Astrocyte (in vitro differentiated cells and primary cell): Measurements from ENCODE around the gene RPL9. TPM values are rescaled to one million over a fixed set of nuclear protein-coding genes. Genes with fewer than 3 reads are reported as not detected.
A peak's percentile ranks its signal among the peaks of the same experiment; 100 is the strongest.

Source experiments
- DNase-seq: peaks from one replicate; pipeline ENCODE4 v3.0.0-alpha.2; 2010; ENCODE audit warnings: low read depth
- FAIRE-seq: peaks from 2 replicates; lab custom pipeline; 2011; peaks lifted over from hg19 to GRCh38; lab: Jason Lieb, UNC
- H2AFZ ChIP-seq: 2 replicates; pipeline ENCODE4 v1.6.0; 2012; ENCODE audit warnings: low read depth, low read length, inconsistent platforms
- H3K27ac ChIP-seq: 2 replicates; pipeline ENCODE4 v1.5.1; 2011; ENCODE audit warnings: low read depth, low read length, inconsistent platforms
- H3K27me3 ChIP-seq: 2 replicates; pipeline ENCODE4 v1.6.0; 2011; ENCODE audit warnings: low read length, inconsistent platforms; ENCODE audit not compliant: insufficient read depth
- H3K36me3 ChIP-seq: 2 replicates; pipeline ENCODE4 v1.5.1; 2011; ENCODE audit warnings: low read length, inconsistent platforms; ENCODE audit not compliant: insufficient read depth
- H3K4me1 ChIP-seq: 2 replicates; pipeline ENCODE4 v1.5.1; 2011; ENCODE audit warnings: low read length, inconsistent platforms; ENCODE audit not compliant: insufficient read depth
- H3K4me2 ChIP-seq: 2 replicates; pipeline ENCODE4 v1.6.0; 2012; ENCODE audit warnings: low read length, inconsistent platforms
- H3K4me3 ChIP-seq: 2 replicates; pipeline ENCODE4 v1.5.1; 2011; ENCODE audit warnings: low read depth, mild to moderate bottlenecking, low read length, inconsistent platforms; ENCODE audit not compliant: insufficient read depth
- H3K79me2 ChIP-seq: 2 replicates; pipeline ENCODE4 v1.6.0; 2012; ENCODE audit warnings: mild to moderate bottlenecking, low read length, inconsistent platforms; ENCODE audit not compliant: insufficient read depth
- H3K9ac ChIP-seq: 2 replicates; pipeline ENCODE4 v1.6.0; 2012; ENCODE audit warnings: mild to moderate bottlenecking, low read length, inconsistent platforms
- H3K9me3 ChIP-seq: 2 replicates; pipeline ENCODE4 v1.5.1; 2012; ENCODE audit warnings: low read depth, mild to moderate bottlenecking, low read length, inconsistent platforms; ENCODE audit not compliant: insufficient read depth
- H4K20me1 ChIP-seq: 2 replicates; pipeline ENCODE4 v1.6.0; 2012; ENCODE audit warnings: low read length, inconsistent platforms; ENCODE audit not compliant: insufficient read depth
- H3K27ac Mint-ChIP-seq: one replicate; pipeline ENCODE4 v1.8.0; 2021; ENCODE audit warnings: mild to moderate bottlenecking, mixed read lengths; ENCODE audit not compliant: unreplicated experiment
- H3K27me3 Mint-ChIP-seq: one replicate; pipeline ENCODE4 v1.8.0; 2021; ENCODE audit warnings: low read depth, mixed read lengths; ENCODE audit not compliant: unreplicated experiment
- H3K36me3 Mint-ChIP-seq: one replicate; pipeline ENCODE4 v1.8.0; 2021; ENCODE audit warnings: low read depth, mixed read lengths; ENCODE audit not compliant: unreplicated experiment
- H3K4me1 Mint-ChIP-seq: one replicate; pipeline ENCODE4 v1.8.0; 2021; ENCODE audit warnings: low read depth, mixed read lengths; ENCODE audit not compliant: unreplicated experiment
- H3K4me3 Mint-ChIP-seq: one replicate; pipeline ENCODE4 v1.8.0; 2021; ENCODE audit warnings: mild to moderate bottlenecking, moderate library complexity, mixed read lengths; ENCODE audit not compliant: unreplicated experiment
- H3K9me3 Mint-ChIP-seq: one replicate; pipeline ENCODE4 v1.8.0; 2021; ENCODE audit warnings: mild to moderate bottlenecking, mixed read lengths; ENCODE audit not compliant: unreplicated experiment
- CTCF ChIP-seq: IDR thresholded peaks from 2 replicates; pipeline ENCODE4 v1.5.1; 2011; ENCODE audit warnings: low read depth, mild to moderate bottlenecking, inconsistent platforms, low read length, moderate library complexity; ENCODE audit not compliant: insufficient read depth
- EZH2 ChIP-seq: IDR thresholded peaks from 2 replicates; pipeline ENCODE4 v1.6.1; 2012; ENCODE audit warnings: mild to moderate bottlenecking, low read length, inconsistent platforms; ENCODE audit not compliant: insufficient read depth
- total RNA-seq: library from RNA; stranded (reverse); gene quantifications from 2 replicates; pipeline ENCODE4 v1.2.1, GENCODE V29; 2021

RPL9 gene
- total RNA-seq, 1 donor from 2014 or later = 1,047 TPM

DNA sequence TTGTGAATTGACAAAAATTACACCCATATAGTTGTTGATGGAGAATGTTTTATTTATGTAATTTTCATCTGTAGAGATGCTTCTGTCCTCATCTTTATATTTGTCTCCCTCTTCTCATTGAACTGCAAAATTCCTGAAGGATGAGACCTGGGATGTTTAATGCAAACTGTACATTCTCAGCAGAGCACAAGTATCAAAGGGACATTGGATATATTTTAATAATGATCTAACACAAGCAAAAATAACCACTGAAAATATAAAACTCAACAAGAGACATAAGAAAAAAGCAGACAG is 40.0 kb upstream of the RPL9 start:
- no peaks in the 10 kb centered on the region for H3K79me2 ChIP-seq
- no peak overlapping the region for H3K4me3 Mint-ChIP-seq
- H3K9me3 Mint-ChIP-seq = peaks cover 1% of the 10 kb centered on the region
- H3K4me3 ChIP-seq = no peak overlapping the region
- TF ChIP-seq CTCF (no peak), EZH2 (no peak)
- no peaks in the 10 kb centered on the region for H3K27me3 ChIP-seq
- no peak overlapping the region for H3K9ac ChIP-seq
- H3K27me3 Mint-ChIP-seq = no peaks in the 10 kb centered on the region
- peaks cover 5% of the 10 kb centered on the region for H3K4me1 Mint-ChIP-seq
- DNase-seq (no peak), FAIRE-seq (no peak)
- peaks cover 13% of the 10 kb centered on the region for H3K36me3 Mint-ChIP-seq
- no peak overlapping the region for H3K27ac ChIP-seq
- H3K27ac Mint-ChIP-seq = peak overlapping the region; percentile 36
- no peaks in the 10 kb centered on the region for H3K9me3 ChIP-seq
- no peak overlapping the region for H2AFZ ChIP-seq
- peaks cover 20% of the 10 kb centered on the region for H3K4me1 ChIP-seq
- peaks cover 35% of the 10 kb centered on the region for H3K36me3 ChIP-seq
- H4K20me1 ChIP-seq = no peaks in the 10 kb centered on the region
- no peak overlapping the region for H3K4me2 ChIP-seq

DNA sequence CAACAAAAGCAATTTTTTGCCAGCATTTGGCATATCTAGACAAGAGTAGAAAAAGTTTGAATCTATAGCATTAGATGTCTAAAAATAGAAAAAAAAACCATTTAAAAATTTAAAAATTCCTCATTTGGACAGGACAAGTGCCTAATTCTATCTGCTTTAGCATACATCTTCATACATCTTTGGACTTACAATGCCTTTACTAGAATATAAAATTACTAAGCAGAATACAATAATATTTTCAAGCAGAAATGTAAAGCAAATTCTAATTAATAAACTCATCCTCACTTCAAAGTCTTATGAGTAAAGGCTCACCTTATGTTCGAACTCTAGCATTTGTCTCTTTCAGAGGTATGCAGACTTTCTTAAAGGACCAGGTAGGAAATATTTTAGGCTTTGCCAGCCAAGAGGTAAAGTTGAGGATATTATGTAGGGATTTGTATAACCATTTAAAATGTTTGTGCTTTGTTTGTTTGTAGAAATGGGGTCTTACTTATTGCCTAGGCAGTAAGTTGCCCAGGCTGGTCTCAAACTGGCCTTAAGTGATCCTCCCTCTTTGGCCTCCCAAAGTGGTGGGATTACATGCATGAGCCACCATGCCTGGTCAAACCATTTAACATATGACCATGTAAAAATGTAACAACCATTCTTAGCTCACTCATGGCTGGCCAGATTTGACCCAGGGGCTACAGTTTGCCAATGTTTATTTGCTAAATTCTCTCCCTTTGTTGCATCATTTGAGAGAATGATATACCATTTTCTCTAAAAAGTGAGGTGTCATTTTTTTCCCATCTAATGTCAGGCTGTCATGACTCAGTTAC is 39.4 kb upstream of the RPL9 start:
- H3K27me3 Mint-ChIP-seq = no peaks in the 10 kb centered on the region

More for the DNA sequence above, 39.4 kb upstream of the RPL9 start:
- H3K4me3 Mint-ChIP-seq = no peak overlapping the region
- Histone ChIP-seq H3K27ac (no peak overlapping the region), H3K9me3 (no peaks in the 10 kb centered on the region), H3K79me2 (no peaks in the 10 kb centered on the region), H3K4me3 (no peak overlapping the region), H2AFZ (no peak overlapping the region), H3K27me3 (no peaks in the 10 kb centered on the region), H3K4me2 (no peak overlapping the region), H3K9ac (no peak overlapping the region), H3K4me1 (peaks cover 19% of the 10 kb centered on the region), H4K20me1 (no peaks in the 10 kb centered on the region), H3K36me3 (peaks cover 29% of the 10 kb centered on the region)
- peaks cover 1% of the 10 kb centered on the region for H3K9me3 Mint-ChIP-seq
- FAIRE-seq = no peak
- peaks cover 5% of the 10 kb centered on the region for H3K4me1 Mint-ChIP-seq
- peaks cover 13% of the 10 kb centered on the region for H3K36me3 Mint-ChIP-seq
- no peak for DNase-seq
- TF ChIP-seq EZH2 = no peak
- TF ChIP-seq CTCF = no peak
- peak overlapping the region; percentile 36 for H3K27ac Mint-ChIP-seq
